Measurements from ENCODE around the gene CAMK4. TPM values are rescaled to one million over a fixed set of nuclear protein-coding genes. Genes with fewer than 3 reads are reported as not detected.
A peak's percentile ranks its signal among the peaks of the same experiment; 100 is the strongest.

Gene CAMK4
- polyA plus RNA-seq, 1 donor (not counting 4 experiments of a cell fraction or from before 2014, with no cell fraction given): 0.45 TPM

- H3K9me3 ChIP-seq (ENCODE audit: control insufficient read depth, low read depth, low read length): no peaks in the 10 kb centered on the region
- H3K4me1 ChIP-seq (ENCODE audit: control insufficient read depth, extremely low read depth, insufficient read depth, low read length): no peaks in the 10 kb centered on the region
- no peak overlapping the region for H3K4me2 ChIP-seq (ENCODE audit: control insufficient read depth, extremely low read depth, insufficient read depth, low read depth, low read length)
- H3K27ac ChIP-seq (ENCODE audit: control insufficient read depth, insufficient read depth, low read length): no peak overlapping the region
- dilution Hi-C loops (cut with MboI; ENCODE audit: extremely low pct_ligation_motif_present, low sequenced_read_pairs): no loop called here
- TF ChIP-seq EZH2 (IDR thresholded peaks at IDR 0.05; ENCODE audit: low read length) (no peak), CTCF (optimal IDR thresholded peaks at IDR 0.05 in 1 of 3, IDR thresholded peaks at IDR 0.05 in 1 of 3, conservative IDR thresholded peaks at IDR 0.05 in 1 of 3; ENCODE audit: extremely low read depth in 1 of 3, insufficient read depth in 2 of 3, low read length in 3 of 3) (no peak)
- no peak overlapping the region for H3K4me3 ChIP-seq (ENCODE audit: control insufficient read depth in 2 of 3, extremely low read depth in 1 of 3, insufficient read depth in 2 of 3, low read depth in 1 of 3, low read length in 3 of 3)
- H3K9me1 ChIP-seq (ENCODE audit: control insufficient read depth, extremely low read depth, insufficient read depth, low read length): no peaks in the 10 kb centered on the region
- no peak overlapping the region for H3K9ac ChIP-seq (ENCODE audit: control insufficient read depth, extremely low read depth, insufficient read depth, low read length)
- H3K36me3 ChIP-seq (ENCODE audit: control insufficient read depth in 2 of 2, extremely low read depth in 1 of 2, insufficient read depth in 2 of 2, low read length in 2 of 2): no peaks in the 10 kb centered on the region
- H2AFZ ChIP-seq (ENCODE audit: control insufficient read depth, low read length): no peak overlapping the region
- no peaks in the 10 kb centered on the region for H3K79me2 ChIP-seq (ENCODE audit: control insufficient read depth, insufficient read depth, low read length)
- H3K27me3 ChIP-seq (ENCODE audit: control insufficient read depth, extremely low read depth, insufficient read depth, low read length): no peaks in the 10 kb centered on the region
- DNase-seq (ENCODE audit: low read depth, low spot score) (no peak), FAIRE-seq (no peak)
- H4K20me1 ChIP-seq (ENCODE audit: control insufficient read depth, extremely low read depth, insufficient read depth, low read length): no peaks in the 10 kb centered on the region
Observed at GRCh38 chr5:111360173-111360572, 136.0 kb downstream of the CAMK4 start.

DNA sequence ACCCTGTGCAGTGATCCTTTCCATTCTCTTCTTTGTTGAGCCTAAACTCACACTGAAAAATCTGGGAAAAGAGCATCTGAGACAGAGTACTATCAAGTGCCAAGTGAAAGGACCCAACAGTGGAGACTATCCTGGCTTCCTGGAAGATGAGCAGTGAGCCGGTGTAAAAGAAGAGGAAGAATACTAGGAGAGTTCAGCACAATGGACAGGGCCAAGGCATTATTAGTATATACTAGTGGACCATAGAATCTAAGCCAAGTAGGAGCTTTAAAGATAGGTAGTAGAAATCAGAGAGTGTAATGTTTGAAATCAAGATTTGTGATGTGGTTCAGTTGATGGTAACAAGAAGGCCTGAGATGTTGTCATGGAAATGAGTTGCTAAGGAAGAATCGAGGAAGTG, 140.8 kb downstream of the CAMK4 start:
- no peaks in the 10 kb centered on the region for H3K79me2 ChIP-seq (ENCODE audit: control insufficient read depth, insufficient read depth, low read length)
- no peaks in the 10 kb centered on the region for H4K20me1 ChIP-seq (ENCODE audit: control insufficient read depth, extremely low read depth, insufficient read depth, low read length)
- no peaks in the 10 kb centered on the region for H3K36me3 ChIP-seq (ENCODE audit: control insufficient read depth in 2 of 2, extremely low read depth in 1 of 2, insufficient read depth in 2 of 2, low read length in 2 of 2)
- H3K27ac ChIP-seq (ENCODE audit: control insufficient read depth, insufficient read depth, low read length): no peak overlapping the region
- DNase-seq (ENCODE audit: low read depth, low spot score) (no peak), FAIRE-seq (peak; percentile 49)
- dilution Hi-C loops (cut with MboI; ENCODE audit: extremely low pct_ligation_motif_present, low sequenced_read_pairs): no loop called here
- no peak overlapping the region for H2AFZ ChIP-seq (ENCODE audit: control insufficient read depth, low read length)
- H3K9me1 ChIP-seq (ENCODE audit: control insufficient read depth, extremely low read depth, insufficient read depth, low read length): no peaks in the 10 kb centered on the region
- no peaks in the 10 kb centered on the region for H3K27me3 ChIP-seq (ENCODE audit: control insufficient read depth, extremely low read depth, insufficient read depth, low read length)
- H3K9ac ChIP-seq (ENCODE audit: control insufficient read depth, extremely low read depth, insufficient read depth, low read length): no peak overlapping the region
- H3K9me3 ChIP-seq (ENCODE audit: control insufficient read depth, low read depth, low read length): no peaks in the 10 kb centered on the region
- H3K4me3 ChIP-seq (ENCODE audit: control insufficient read depth in 2 of 3, extremely low read depth in 1 of 3, insufficient read depth in 2 of 3, low read depth in 1 of 3, low read length in 3 of 3): no peak overlapping the region
- TF ChIP-seq CTCF (optimal IDR thresholded peaks at IDR 0.05 in 1 of 3, IDR thresholded peaks at IDR 0.05 in 1 of 3, conservative IDR thresholded peaks at IDR 0.05 in 1 of 3; ENCODE audit: extremely low read depth in 1 of 3, insufficient read depth in 2 of 3, low read length in 3 of 3): no peak
- H3K4me2 ChIP-seq (ENCODE audit: control insufficient read depth, extremely low read depth, insufficient read depth, low read depth, low read length): no peak overlapping the region
- H3K4me1 ChIP-seq (ENCODE audit: control insufficient read depth, extremely low read depth, insufficient read depth, low read length): peaks cover 14% of the 10 kb centered on the region

Data from keratinocyte (primary cell).